Natural killer cell (primary cell): Measurements from ENCODE around the gene RAB42. TPM values are rescaled to one million over a fixed set of nuclear protein-coding genes. Genes with fewer than 3 reads are reported as not detected.

Experiments used
- ATAC-seq, 3 donors: fragments of 150-1000 bp in 2 of 3; fragments of 200-7000 bp in 1 of 3; cut with Tn5 transposase; 1 replicate in 1 of 3; 2 replicates in 2 of 3; pipeline ENCODE4 v1.10.0; 2021; ENCODE audit warnings: mild to moderate bottlenecking in 2 of 3, moderate library complexity in 2 of 3
- DNase-seq, 2 donors: peaks; one replicate each; pipeline versions ENCODE4 v3.0.0 to v3.0.0-alpha.2; 2013 to 2021; ENCODE audit warnings: mixed read lengths in 1 of 2
- H3K27ac ChIP-seq: one replicate; pipeline ENCODE4 v1.5.1; 2013; ENCODE audit warnings: mild to moderate bottlenecking, low read length
- H3K27me3 ChIP-seq: one replicate; pipeline ENCODE4 v1.6.1; 2013; ENCODE audit warnings: low read length; ENCODE audit not compliant: control insufficient read depth, insufficient read depth
- H3K36me3 ChIP-seq: one replicate; pipeline ENCODE4 v1.6.1; 2013; ENCODE audit warnings: low read length; ENCODE audit not compliant: control insufficient read depth, insufficient read depth
- H3K4me1 ChIP-seq: one replicate; pipeline ENCODE4 v1.6.1; 2013; ENCODE audit warnings: low read length; ENCODE audit not compliant: control insufficient read depth, insufficient read depth
- H3K4me3 ChIP-seq: one replicate; pipeline ENCODE4 v1.5.1; 2013; ENCODE audit warnings: low read length
- H3K9me3 ChIP-seq: one replicate; pipeline ENCODE4 v1.6.1; 2013; ENCODE audit warnings: low read length; ENCODE audit not compliant: control insufficient read depth, insufficient read depth
- H3K27ac Mint-ChIP-seq, 2 donors: one replicate each; pipeline ENCODE4 v1.8.0; 2022; ENCODE audit warnings: mild to moderate bottlenecking in 2 of 2, mixed read lengths in 2 of 2, moderate library complexity in 1 of 2
- H3K27me3 Mint-ChIP-seq, 2 donors: one replicate each; pipeline ENCODE4 v1.8.0; 2022; ENCODE audit warnings: low read depth in 2 of 2, mixed read lengths in 2 of 2
- H3K36me3 Mint-ChIP-seq: one replicate; pipeline ENCODE4 v1.8.0; 2022; ENCODE audit warnings: mixed read lengths
- H3K4me1 Mint-ChIP-seq, 2 donors: one replicate each; pipeline ENCODE4 v1.8.0; 2022; ENCODE audit warnings: mixed read lengths in 2 of 2
- H3K4me3 Mint-ChIP-seq: one replicate; pipeline ENCODE4 v1.8.0; 2022; ENCODE audit warnings: mild to moderate bottlenecking, moderate library complexity, mixed read lengths
- H3K9me3 Mint-ChIP-seq, 2 donors: one replicate each; pipeline ENCODE4 v1.8.0; 2022; ENCODE audit warnings: mixed read lengths in 2 of 2
- CTCF ChIP-seq: fragments of 200-600 bp; IDR thresholded peaks from one replicate; pipeline ENCODE4 v1.8.0; 2022; ENCODE audit warnings: antibody characterized with exemption
- WGBS: methylation state at CpG from one replicate; pipeline ENCODE4 v1.1.7; 2013; ENCODE audit warnings: missing lambda C conversion rate; ENCODE audit not compliant: insufficient coverage; 5-methylcytosine and 5-hydroxymethylcytosine counted together
- intact Hi-C: fragments of 100-400 bp; cut with micrococcal nuclease; formaldehyde crosslinking; loops from one replicate; pipeline ENCODE4 v1.14.2; 2022
- total RNA-seq, 4 donors: library from RNA; stranded (reverse); fragments of 120-200 nt in 1 of 4; gene quantifications; one replicate each; pipeline versions ENCODE4 v1.2.3 to v1.2.4, GENCODE V29; 2013 to 2022

Gene RAB42
- total RNA-seq, 3 donors from 2014 or later (not counting 1 experiment from before 2014, with no cell fraction given): 0.38 TPM; not detected in 2

GRCh38 chr1:28578696-28579218 is 13.3 kb upstream of the RAB42 start:
- H3K36me3 ChIP-seq: peaks cover 34% of the 10 kb centered on the region
- no peaks in the 10 kb centered on the region for H3K27me3 ChIP-seq
- H3K27ac Mint-ChIP-seq: peak overlapping the region in 1 of 2 donors; percentile 62
- no peak for ATAC-seq
- peaks cover 16% of the 10 kb centered on the region for H3K36me3 Mint-ChIP-seq
- no peaks in the 10 kb centered on the region for H3K9me3 Mint-ChIP-seq
- peaks cover 27% of the 10 kb centered on the region for H3K4me1 ChIP-seq
- no peak overlapping the region for H3K4me3 Mint-ChIP-seq
- intact Hi-C loops: no loop called here
- H3K27me3 Mint-ChIP-seq: peaks cover 0 to 3% of the 10 kb centered on the region in 2 donors
- WGBS: 83% methylated on average over 6 of the region's 6 CpGs
- H3K4me1 Mint-ChIP-seq: peaks cover 38 to 41% of the 10 kb centered on the region in 2 donors
- H3K27ac ChIP-seq: no peak overlapping the region
- TF ChIP-seq CTCF: no peak
- peak in 1 of 2 donors; percentile 11 for DNase-seq
- H3K9me3 ChIP-seq: no peaks in the 10 kb centered on the region
- no peak overlapping the region for H3K4me3 ChIP-seq

GRCh38 chr1:28579401-28579800 is 12.7 kb upstream of the RAB42 start:
- H3K36me3 Mint-ChIP-seq: peaks cover 16% of the 10 kb centered on the region

GRCh38 chr1:28580722-28581530 is 11.1 kb upstream of the RAB42 start:
- Histone ChIP-seq H3K27ac (peak overlapping the region; percentile 65), H3K36me3 (peaks cover 32% of the 10 kb centered on the region), H3K4me3 (peak overlapping the region; percentile 89), H3K9me3 (no peaks in the 10 kb centered on the region), H3K27me3 (no peaks in the 10 kb centered on the region), H3K4me1 (peaks cover 27% of the 10 kb centered on the region)
- Mint-ChIP-seq H3K27me3 (peaks cover 0 to 3% of the 10 kb centered on the region in 2 donors), H3K4me1 (peaks cover 38 to 41% of the 10 kb centered on the region in 2 donors), H3K36me3 (peaks cover 16% of the 10 kb centered on the region), H3K4me3 (peak overlapping the region; percentile 92), H3K27ac (peak overlapping the region; percentile 83 to 89), H3K9me3 (no peaks in the 10 kb centered on the region)
- TF ChIP-seq CTCF: peak; percentile 27
- ATAC-seq (peak; percentile 53 to 64 (median 53)), DNase-seq (peak in 1 of 2 donors; percentile 84)
- intact Hi-C loops: loop anchor here (1.0 to 2.0 kb wide), 2 partner anchors 63 to 156 kb away; partner anchors contain the start of gene YTHDF2
- under 1% methylated on average over 26 of the region's 26 CpGs for WGBS

More at GRCh38 chr1:28579401-28579800, 12.7 kb upstream of the RAB42 start:
- H3K27ac Mint-ChIP-seq: peak overlapping the region; percentile 83 to 89
- Histone ChIP-seq H3K9me3 (no peaks in the 10 kb centered on the region), H3K27me3 (no peaks in the 10 kb centered on the region), H3K36me3 (peaks cover 32% of the 10 kb centered on the region), H3K4me3 (no peak overlapping the region), H3K4me1 (peaks cover 27% of the 10 kb centered on the region), H3K27ac (peak overlapping the region; percentile 3)
- H3K9me3 Mint-ChIP-seq: no peaks in the 10 kb centered on the region
- intact Hi-C loops: no loop called here
- WGBS: 78% methylated on average over 1 of the region's 1 CpG
- peak overlapping the region; percentile 92 for H3K4me3 Mint-ChIP-seq
- peaks cover 0 to 3% of the 10 kb centered on the region in 2 donors for H3K27me3 Mint-ChIP-seq
- DNase-seq (peak in 1 of 2 donors; percentile 21), ATAC-seq (no peak)
- TF ChIP-seq CTCF: no peak
- H3K4me1 Mint-ChIP-seq: peaks cover 38 to 41% of the 10 kb centered on the region in 2 donors
